Fibroblast of pulmonary artery (primary cell): Measurements from ENCODE around the gene GNB1L.

Experiments used
- DNase-seq: peaks from one replicate; pipeline ENCODE4 v3.0.0-alpha.2; 2010; ENCODE audit warnings: low read depth
- H3K4me3 ChIP-seq: replicated peaks from 2 replicates; pipeline ENCODE4 v1.5.1; 2011; ENCODE audit warnings: low read depth, mild to moderate bottlenecking, control low read depth, low read length, moderate library complexity
- CTCF ChIP-seq: IDR thresholded peaks from 2 replicates; pipeline ENCODE4 v1.5.1; 2011; ENCODE audit warnings: mild to moderate bottlenecking, control low read depth, low read length, inconsistent platforms; ENCODE audit errors: missing control alignments

The GNB1L gene

GRCh38 chr22:19864538-19865106 is 9.9 kb upstream of the GNB1L start:
- no peak overlapping the region for H3K4me3 ChIP-seq
- no peak for TF ChIP-seq CTCF
- peak; percentile 40 for DNase-seq

DNA sequence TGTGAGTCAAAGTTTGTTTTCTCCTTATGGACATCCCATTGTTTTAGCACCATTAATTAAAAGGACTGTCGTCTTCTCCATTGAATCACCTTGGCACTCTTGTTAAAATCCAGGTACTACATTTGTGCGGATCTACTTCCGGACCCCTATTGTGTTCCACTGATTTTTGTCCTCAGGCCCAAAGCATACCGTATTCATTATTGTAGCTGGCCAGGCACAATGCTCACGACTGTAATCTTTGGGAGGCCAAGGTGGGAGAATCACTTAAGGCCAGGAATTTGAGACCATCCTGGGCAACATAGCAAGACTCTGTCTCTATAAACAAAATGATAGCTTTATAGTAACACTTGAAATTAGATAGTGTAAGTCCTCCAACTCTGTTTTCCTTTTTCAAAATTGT is 8.9 kb upstream of the GNB1L start:
- TF ChIP-seq CTCF = no peak
- no peak for DNase-seq
- H3K4me3 ChIP-seq = no peak overlapping the region

DNA sequence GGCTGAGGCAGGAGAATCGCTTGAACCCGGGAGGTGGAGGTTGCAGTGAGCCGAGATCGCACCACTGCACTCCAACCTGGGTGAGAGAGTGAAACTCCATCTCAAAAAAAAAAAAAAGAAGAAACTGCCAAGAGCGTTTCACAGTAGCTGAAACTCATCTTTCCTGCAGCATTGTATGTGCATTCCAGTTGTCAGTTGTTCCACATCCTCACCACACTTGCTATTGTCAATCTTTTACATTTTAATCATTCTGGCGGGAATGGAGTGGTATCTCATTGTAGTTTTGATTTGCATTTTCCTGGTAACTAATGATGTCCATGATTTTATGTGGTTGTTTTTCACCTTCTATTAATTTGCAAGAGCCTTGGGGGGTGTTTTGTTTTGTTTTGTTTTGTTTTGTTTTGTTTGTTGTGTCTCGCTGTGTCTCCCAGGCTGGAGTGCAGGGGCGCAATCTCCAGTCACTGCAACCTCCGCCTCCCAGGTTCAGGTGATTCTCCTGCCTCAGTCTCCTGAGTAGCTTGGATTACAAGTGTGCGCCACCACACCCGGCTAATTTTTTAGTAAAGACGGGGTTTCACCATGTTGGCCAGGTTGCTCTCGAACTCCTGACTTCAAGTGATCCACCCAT is 8.1 kb upstream of the GNB1L start:
- no peak overlapping the region for H3K4me3 ChIP-seq
- DNase-seq = no peak
- no peak for TF ChIP-seq CTCF

DNA sequence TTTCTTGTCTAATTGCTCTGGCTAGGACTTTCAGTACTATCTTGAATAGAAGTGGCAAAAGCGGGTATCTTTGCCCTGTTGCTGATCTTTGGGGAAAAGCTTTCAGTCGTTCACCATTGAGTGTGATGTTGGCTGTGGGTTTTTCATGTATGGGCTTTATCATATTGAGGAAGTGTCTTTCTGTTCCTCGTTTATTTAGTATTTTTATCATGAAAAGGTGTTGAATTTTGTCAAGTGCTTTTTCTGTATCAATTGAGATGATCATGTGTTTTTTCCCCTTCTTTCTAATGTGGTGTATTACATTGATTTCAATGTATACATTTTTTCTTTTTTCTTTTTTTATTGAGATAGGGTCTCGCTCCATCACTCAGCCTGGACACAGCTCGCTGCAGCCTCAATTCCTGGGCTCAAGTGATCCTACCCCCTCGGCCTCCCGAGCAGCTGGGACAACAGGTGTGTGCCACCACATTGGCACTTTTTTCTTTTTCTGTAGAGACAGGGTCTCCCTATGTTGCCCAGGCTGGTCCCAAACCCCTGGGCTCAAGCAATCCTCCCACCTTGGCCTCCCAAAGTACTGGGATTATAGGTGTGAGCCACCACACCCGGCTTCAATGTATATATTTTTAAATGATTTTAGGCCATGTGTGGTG is 5.3 kb upstream of the GNB1L start:
- TF ChIP-seq CTCF = no peak
- H3K4me3 ChIP-seq = no peak overlapping the region
- no peak for DNase-seq

GRCh38 chr22:19857382-19857781 is 2.7 kb upstream of the GNB1L start:
- no peak for DNase-seq
- no peak overlapping the region for H3K4me3 ChIP-seq
- no peak for TF ChIP-seq CTCF

- H3K4me3 ChIP-seq = peak overlapping the region; percentile 92
- TF ChIP-seq CTCF = no peak
- DNase-seq = peak; percentile 76
Measured at GRCh38 chr22:19855504-19856409, 1.1 kb upstream of the GNB1L start.
